K562 (cell line): ENCODE results near the gene TMEM266. TPM values are rescaled to one million over a fixed set of nuclear protein-coding genes. Genes with fewer than 3 reads are reported as not detected.

Experiments
- ATAC-seq: fragments of 200-7000 bp; cut with Tn5 transposase; 3 replicates; pipeline ENCODE4 v1.9.1; 2020; ENCODE audit warnings: moderate library complexity
- BruUV-seq: library from RNA; stranded (reverse); fragments of 400-500 nt; replicated peaks from 2 replicates; lab custom pipeline; 2021; lab: Mats Ljungman, UMichigan
- CTCF ChIA-PET: fragments of 300-600 bp; formaldehyde crosslinking; extraction: SDS; loops from one replicate; lab custom pipeline; 2021; ENCODE audit warnings: low intra/inter-chr PET ratio; lab: Yijun Ruan, JAX
- POLR2A ChIA-PET: fragments of 300-600, 350-650 bp; sonication (Branson Sonifier 250); formaldehyde crosslinking; extraction: SDS; loops from one replicate; lab custom pipeline; 2021; ENCODE audit warnings: antibody characterized with exemption, inconsistent platforms; lab: Yijun Ruan, JAX
- DNase-seq, 4 experiments: peaks; one replicate each; pipeline versions ENCODE4 v3.0.0 to v3.0.0-alpha.2; 2011 to 2018; ENCODE audit warnings: low spot score in 3 of 4, mixed read lengths in 3 of 4; ENCODE audit errors: extremely low read depth in 1 of 4
- FAIRE-seq: peaks from 2 replicates; lab custom pipeline; 2011; peaks lifted over from hg19 to GRCh38; lab: Jason Lieb, UNC
- H2AFZ ChIP-seq: 2 replicates; pipeline ENCODE4 v1.6.0; 2011; ENCODE audit warnings: low read depth, low read length, control low read depth, inconsistent platforms
- H3K27ac ChIP-seq: fragments of 200-600 bp; 3 replicates; pipeline ENCODE4 v1.8.0; 2011; ENCODE audit warnings: low read depth, mild to moderate bottlenecking, control low read depth, inconsistent platforms, low read length, moderate library complexity, mixed read lengths; ENCODE audit errors: extremely low read depth
- H3K27me3 ChIP-seq, 2 experiments: fragments of 300-600 bp in 1 of 2; 2 replicates in 1 of 2; 3 replicates in 1 of 2; pipeline versions ENCODE4 v1.6.0 to v1.8.0; 2011; ENCODE audit warnings: inconsistent platforms in 2 of 2, low read length in 2 of 2, mild to moderate bottlenecking in 1 of 2, mixed read lengths in 1 of 2, moderate library complexity in 1 of 2; ENCODE audit not compliant: control insufficient read depth in 2 of 2, insufficient read depth in 2 of 2
- H3K36me3 ChIP-seq: fragments of 300-600 bp; 3 replicates; pipeline ENCODE4 v1.8.0; 2011; ENCODE audit warnings: mild to moderate bottlenecking, low read length, inconsistent platforms; ENCODE audit not compliant: control insufficient read depth, insufficient read depth
- H3K4me1 ChIP-seq, 2 experiments: fragments of 200-600 bp in 1 of 2; replicated peaks in 1 of 2; 2 replicates in 1 of 2; 3 replicates in 1 of 2; pipeline versions ENCODE4 v1.5.1 to v1.8.0; 2011; ENCODE audit warnings: inconsistent platforms in 2 of 2, low read length in 2 of 2, mild to moderate bottlenecking in 1 of 2, mixed read lengths in 1 of 2, moderate library complexity in 1 of 2; ENCODE audit not compliant: control insufficient read depth in 2 of 2, insufficient read depth in 2 of 2
- H3K4me2 ChIP-seq: 2 replicates; pipeline ENCODE4 v1.6.1; 2011; ENCODE audit warnings: low read length, control low read depth, inconsistent platforms, mixed read lengths; ENCODE audit not compliant: insufficient read depth
- H3K4me3 ChIP-seq: fragments of 200-600 bp; sonication (generic), shearing (Covaris generic); 2 replicates; pipeline ENCODE4 v1.5.1; 2016; ENCODE audit warnings: control low read depth, inconsistent platforms
- H3K79me2 ChIP-seq: fragments of 200-600 bp; 3 replicates; pipeline ENCODE4 v1.8.0; 2011; ENCODE audit warnings: low read length, inconsistent platforms; ENCODE audit not compliant: control insufficient read depth, insufficient read depth
- H3K9ac ChIP-seq, 2 experiments: 2 replicates each; pipeline versions ENCODE4 v1.6.0 to v1.6.1; 2011; ENCODE audit warnings: low read depth in 2 of 2, low read length in 2 of 2, control low read depth in 1 of 2, inconsistent platforms in 1 of 2, mild to moderate bottlenecking in 1 of 2, mixed read lengths in 1 of 2; ENCODE audit not compliant: insufficient read depth in 1 of 2
- H3K9me1 ChIP-seq: one replicate; pipeline ENCODE4 v1.6.0; 2011; ENCODE audit warnings: inconsistent platforms, mild to moderate bottlenecking, low read length, moderate library complexity; ENCODE audit not compliant: control insufficient read depth, insufficient read depth
- H3K9me3 ChIP-seq: replicated peaks from 2 replicates; pipeline ENCODE4 v1.5.1; 2011; ENCODE audit warnings: low read depth, low read length, inconsistent platforms; ENCODE audit not compliant: control insufficient read depth, insufficient read depth
- H4K20me1 ChIP-seq: replicated peaks from 2 replicates; pipeline ENCODE4 v1.6.1; 2011; ENCODE audit warnings: low read length, inconsistent platforms, mixed read lengths; ENCODE audit not compliant: control insufficient read depth, insufficient read depth
- ARID3A ChIP-seq: IDR thresholded peaks from 2 replicates; pipeline ENCODE4 v1.6.1; 2012; ENCODE audit warnings: low read depth, low read length, improper control_type of control experiment, borderline replicate concordance
- ELK3 ChIP-seq: fragments of 450-650 bp; formaldehyde crosslinking; IDR thresholded peaks from 2 replicates; pipeline ENCODE4 v1.4.0; 2020; ENCODE audit warnings: mild to moderate bottlenecking
- HNRNPUL1 ChIP-seq: fragments of 200-400 bp; formaldehyde crosslinking; IDR thresholded peaks from 2 replicates; pipeline ENCODE4 v1.6.1; 2017; ENCODE audit warnings: low read length
- MXI1 ChIP-seq: IDR thresholded peaks from 2 replicates; pipeline ENCODE4 v1.6.1; 2011; ENCODE audit warnings: low read depth, mild to moderate bottlenecking, improper control_type of control experiment, low read length
- OTX1 ChIP-seq: fragments of 450-650 bp; formaldehyde crosslinking; IDR thresholded peaks from 2 replicates; pipeline ENCODE4 v1.4.0; 2022; ENCODE audit warnings: mild to moderate bottlenecking
- SNIP1 ChIP-seq: fragments of 450-650 bp; IDR thresholded peaks from 2 replicates; pipeline ENCODE4 v1.7.1; 2017; ENCODE audit warnings: low read depth, mild to moderate bottlenecking
- ZNF695 ChIP-seq: fragments of 450-650 bp; formaldehyde crosslinking; IDR thresholded peaks from 2 replicates; pipeline ENCODE4 v1.4.0; 2020; ENCODE audit warnings: mild to moderate bottlenecking, moderate library complexity
- ZNF740 ChIP-seq, 3 experiments: fragments of 200-800 bp in 1 of 3; sonication (Bioruptor generic) in 1 of 3; sonication (generic) in 1 of 3; formaldehyde crosslinking in 1 of 3; IDR thresholded peaks; 2 replicates each; pipeline versions ENCODE4 v1.6.1 to v1.8.0; 2016 to 2022; ENCODE audit warnings: mild to moderate bottlenecking in 2 of 3, missing compliant biosample characterization in 2 of 3, missing genetic modification characterization in 2 of 3, missing genetic modification reagents in 1 of 3
- WGBS: fragments of 100-300 bp; shearing (Covaris generic); methylation state at CpG from one replicate; pipeline ENCODE4 v1.1.6; 2016; ENCODE audit warnings: low coverage, mixed read lengths; ENCODE audit not compliant: insufficient coverage; ENCODE audit errors: missing lambda C conversion rate; 5-methylcytosine and 5-hydroxymethylcytosine counted together
- in situ Hi-C: fragments of 300-500 bp; cut with MboI; formaldehyde crosslinking; loops from 4 replicates; pipeline ENCODE4 v1.15.0; 2018; ENCODE audit warnings: inconsistent platforms, mixed read lengths
- intact Hi-C: fragments of 100-400 bp; cut with micrococcal nuclease; formaldehyde crosslinking; loops from 2 replicates; pipeline ENCODE4 v1.14.2; 2022
- polyA plus RNA-seq, 8 experiments: library from polyadenylated mRNA; depleted of rRNA in 4 of 8; stranded (reverse) in 5 of 8; unstranded in 3 of 8; fragments of >200 nt; fragmentation: Nextera tagmentation in 2 of 8; fragmentation: Illumina TruSeq in 1 of 8; extraction: Ambion mirVana in 2 of 8; extraction: Trizol in 1 of 8; gene quantifications; 2 replicates each; pipeline versions ENCODE4 v1.2.1 to v1.2.3, GENCODE V29; 2011 to 2014; ENCODE audit warnings: inconsistent platforms in 1 of 8, missing spikeins in 1 of 8
- total RNA-seq, 7 experiments: library from RNA; depleted of rRNA in 6 of 7; stranded (reverse); fragments of >200 nt in 6 of 7; fragmentation: Illumina TruSeq in 2 of 7; extraction: Trizol in 2 of 7; gene quantifications; 2 replicates each; pipeline versions ENCODE4 v1.2.1 to v1.2.3, GENCODE V29; 2011 to 2021; ENCODE audit warnings: low replicate concordance in 1 of 7

TMEM266 gene
- total and polyA plus RNA-seq, 9 of the 15 experiments (the other 6 are each of a cell fraction or from before 2014, with no cell fraction given), result not detected

GRCh38 chr15:76114561-76114960 lies 54.8 kb downstream of the TMEM266 start (continued):
- no peak for TF ChIP-seq ZNF695 (CRISPR knock-in tag)
- TF ChIP-seq OTX1, result no peak
- no peak for TF ChIP-seq SNIP1
- TF ChIP-seq MXI1, result no peak

- WGBS, result 2% methylated on average over 15 of the region's 15 CpGs
- Histone ChIP-seq H3K9me3 (no peaks in the 10 kb centered on the region), H3K9ac (no peak overlapping the region), H3K9me1 (no peaks in the 10 kb centered on the region), H3K79me2 (no peaks in the 10 kb centered on the region), H3K4me2 (no peak overlapping the region), H3K27ac (no peak overlapping the region), H3K36me3 (no peaks in the 10 kb centered on the region), H4K20me1 (no peaks in the 10 kb centered on the region), H2AFZ (no peak overlapping the region), H3K4me1 (no peaks in the 10 kb centered on the region; a peak in 1 of 5 replicates), H3K27me3 (peaks cover 29 to 43% of the 10 kb centered on the region in 2 experiments; a peak in 4 of 5 replicates), H3K4me3 (no peak overlapping the region)
- intact Hi-C loops, result no loop called here
- in situ Hi-C loops, result loop anchor here (10.0 kb wide), 1 partner anchor 792 kb away; no protein-coding TSS in a partner anchor
- DNase-seq (no peak), FAIRE-seq (no peak), ATAC-seq (no peak)
- no peak for TF ChIP-seq HNRNPUL1
- no peak for TF ChIP-seq ZNF740 (CRISPR knock-in tag; IDR thresholded peaks at IDR 0.05)
- TF ChIP-seq ZNF740 (tag; IDR thresholded peaks at IDR 0.05), result no peak
- TF ChIP-seq ARID3A, result no peak
- TF ChIP-seq ELK3 (CRISPR knock-in tag), result no peak
- no TSS peak for BruUV-seq
- ChIA-PET POLR2A (no interaction called here), CTCF (no interaction called here)
These were observed 56.5 kb downstream of the TMEM266 start for GRCh38 chr15:76116138-76116885.
